Loucy (cell line): ENCODE results near the gene YBX3.
"Not testable (repeated sequence)": the region's sequence is repeated elsewhere in the genome, so short reads cannot be mapped to it uniquely, and the experiment has no call there.

ENCODE experiments used
- H2AFZ ChIP-seq: fragments of 200-600 bp; sonication (generic); 2 replicates; pipeline ENCODE4 v1.6.0; 2016; ENCODE audit warnings: antibody characterized with exemption, mild to moderate bottlenecking, low read length, moderate library complexity
- H3F3A ChIP-seq: fragments of 200-600 bp; 2 replicates; pipeline ENCODE4 v1.6.0; 2016; ENCODE audit warnings: antibody characterized with exemption, low read depth, mild to moderate bottlenecking
- H3K27me3 ChIP-seq: fragments of 200-600 bp; sonication (generic); 2 replicates; pipeline ENCODE4 v1.6.1; 2014; ENCODE audit warnings: low read length, mild to moderate bottlenecking; ENCODE audit not compliant: insufficient read depth, poor library complexity, severe bottlenecking
- H3K36me3 ChIP-seq: fragments of 200-600 bp; sonication (generic); 2 replicates; pipeline ENCODE4 v1.6.1; 2016; ENCODE audit warnings: low read length; ENCODE audit not compliant: insufficient read depth
- H3K4me1 ChIP-seq: fragments of 200-600 bp; sonication (generic); 2 replicates; pipeline ENCODE4 v1.5.1; 2014; ENCODE audit warnings: low read length, mild to moderate bottlenecking; ENCODE audit not compliant: insufficient read depth, poor library complexity, severe bottlenecking
- H3K4me2 ChIP-seq: fragments of 200-600 bp; sonication (generic); 2 replicates; pipeline ENCODE4 v1.6.0; 2014; ENCODE audit warnings: antibody characterized with exemption, low read length, low read depth, mild to moderate bottlenecking; ENCODE audit not compliant: poor library complexity, severe bottlenecking
- H3K4me3 ChIP-seq: fragments of 200-600 bp; sonication (generic); 2 replicates; pipeline ENCODE4 v1.5.1; 2014; ENCODE audit warnings: low read length, mild to moderate bottlenecking, mixed read lengths; ENCODE audit not compliant: poor library complexity, severe bottlenecking
- H3K79me2 ChIP-seq: fragments of 200-600 bp; sonication (generic); 2 replicates; pipeline ENCODE4 v1.6.1; 2014; ENCODE audit warnings: low read length; ENCODE audit not compliant: insufficient read depth
- H3K9ac ChIP-seq: fragments of 200-600 bp; sonication (generic); 2 replicates; pipeline ENCODE4 v1.6.0; 2014; ENCODE audit warnings: mild to moderate bottlenecking, low read depth, low read length, moderate library complexity; ENCODE audit not compliant: poor library complexity, severe bottlenecking
- H3K9me2 ChIP-seq: fragments of 200-600 bp; sonication (generic); replicated peaks from 2 replicates; pipeline ENCODE4 v1.6.1; 2016; ENCODE audit warnings: low read depth, low read length, mixed read lengths
- H3K9me3 ChIP-seq: fragments of 200-600 bp; sonication (generic); 2 replicates; pipeline ENCODE4 v1.6.1; 2014; ENCODE audit warnings: mild to moderate bottlenecking, antibody characterized with exemption, low read length, low read depth; ENCODE audit not compliant: insufficient read depth
- H4K20me1 ChIP-seq: fragments of 200-600 bp; sonication (generic); 2 replicates; pipeline ENCODE4 v1.6.0; 2014; ENCODE audit warnings: antibody characterized with exemption, low read length, mild to moderate bottlenecking; ENCODE audit not compliant: insufficient read depth, poor library complexity, severe bottlenecking
- EZH2phosphoT487 ChIP-seq: fragments of 200-600 bp; IDR thresholded peaks from 2 replicates; pipeline ENCODE4 v1.6.1; 2018; ENCODE audit warnings: antibody characterized with exemption, mild to moderate bottlenecking, moderate library complexity, borderline replicate concordance
- TF ChIP-seq, protein P1 (sequence below): fragments of 200-600 bp; sonication (generic); conservative IDR thresholded peaks from 2 replicates; pipeline ENCODE4 v1.5.1; 2014; ENCODE audit warnings: mild to moderate bottlenecking, antibody characterized with exemption, low read length

Gene YBX3

DNA sequence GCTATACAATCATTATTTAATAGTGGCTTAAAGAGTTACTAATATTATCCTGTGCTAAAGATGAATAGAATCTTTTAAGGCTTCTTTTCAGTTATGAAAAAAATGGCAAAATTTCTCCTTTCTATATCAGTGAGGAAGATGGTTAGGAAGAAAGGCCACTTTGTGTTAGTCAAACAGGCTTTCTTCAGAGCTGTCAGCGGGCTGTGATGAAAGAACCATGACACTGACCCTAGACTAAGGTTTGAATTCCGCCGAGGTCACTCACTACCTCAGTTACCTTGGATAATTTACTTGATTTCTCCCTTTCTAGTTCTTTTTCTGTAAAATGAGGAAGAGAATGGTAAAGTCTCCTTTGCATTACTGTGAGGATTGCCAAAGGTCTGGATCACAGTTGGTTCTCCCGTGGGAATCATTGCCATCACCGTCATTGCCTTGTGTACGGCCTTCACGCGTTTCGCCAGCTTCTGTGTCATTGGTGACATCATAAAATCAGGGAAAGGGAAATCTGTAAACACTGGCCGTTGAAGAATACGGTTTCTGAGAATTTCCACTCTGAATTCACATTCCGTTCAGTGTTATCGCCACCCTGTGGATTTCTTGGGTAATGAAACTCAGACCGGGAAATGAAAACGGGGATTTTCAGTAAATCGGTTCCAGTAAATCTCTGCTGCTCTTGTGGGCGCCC is 26.7 kb upstream of the YBX3 start:
- Histone ChIP-seq H3F3A (no peaks in the 10 kb centered on the region), H3K4me2 (peak overlapping the region; percentile 56), H3K9me3 (no peaks in the 10 kb centered on the region), H4K20me1 (no peaks in the 10 kb centered on the region), H3K4me1 (peaks cover 4% of the 10 kb centered on the region), H3K27me3 (no peaks in the 10 kb centered on the region), H3K36me3 (no peaks in the 10 kb centered on the region), H3K9me2 (no peaks in the 10 kb centered on the region), H3K9ac (no peak overlapping the region), H3K79me2 (no peaks in the 10 kb centered on the region), H3K4me3 (peak overlapping the region; percentile 31), H2AFZ (peak overlapping the region; percentile 73)
- TF ChIP-seq, protein P1, sequence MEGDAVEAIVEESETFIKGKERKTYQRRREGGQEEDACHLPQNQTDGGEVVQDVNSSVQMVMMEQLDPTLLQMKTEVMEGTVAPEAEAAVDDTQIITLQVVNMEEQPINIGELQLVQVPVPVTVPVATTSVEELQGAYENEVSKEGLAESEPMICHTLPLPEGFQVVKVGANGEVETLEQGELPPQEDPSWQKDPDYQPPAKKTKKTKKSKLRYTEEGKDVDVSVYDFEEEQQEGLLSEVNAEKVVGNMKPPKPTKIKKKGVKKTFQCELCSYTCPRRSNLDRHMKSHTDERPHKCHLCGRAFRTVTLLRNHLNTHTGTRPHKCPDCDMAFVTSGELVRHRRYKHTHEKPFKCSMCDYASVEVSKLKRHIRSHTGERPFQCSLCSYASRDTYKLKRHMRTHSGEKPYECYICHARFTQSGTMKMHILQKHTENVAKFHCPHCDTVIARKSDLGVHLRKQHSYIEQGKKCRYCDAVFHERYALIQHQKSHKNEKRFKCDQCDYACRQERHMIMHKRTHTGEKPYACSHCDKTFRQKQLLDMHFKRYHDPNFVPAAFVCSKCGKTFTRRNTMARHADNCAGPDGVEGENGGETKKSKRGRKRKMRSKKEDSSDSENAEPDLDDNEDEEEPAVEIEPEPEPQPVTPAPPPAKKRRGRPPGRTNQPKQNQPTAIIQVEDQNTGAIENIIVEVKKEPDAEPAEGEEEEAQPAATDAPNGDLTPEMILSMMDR, result peak; percentile 77
- no peak for TF ChIP-seq EZH2phosphoT487

DNA sequence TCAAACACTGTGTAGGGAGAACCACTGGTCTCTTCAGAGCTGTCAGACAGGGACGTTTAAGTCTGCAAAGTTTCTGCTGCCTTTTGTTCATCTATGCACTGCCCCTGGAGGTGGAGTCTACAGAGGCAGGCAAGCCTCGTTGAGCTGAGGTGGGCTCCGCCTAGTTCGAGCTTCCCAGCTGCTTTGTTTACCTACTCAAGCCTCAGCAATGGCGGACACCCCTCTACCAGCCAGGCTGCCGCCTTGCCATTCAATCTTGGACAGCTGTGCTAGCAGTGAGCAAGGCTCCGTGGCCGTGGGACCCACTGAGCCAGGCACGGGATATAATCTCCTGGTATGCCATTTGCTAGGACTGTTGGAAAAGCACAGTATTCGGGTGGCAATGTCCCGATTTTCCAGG is 24.6 kb upstream of the YBX3 start:
- no peak overlapping the region for H3K4me2 ChIP-seq
- no peaks in the 10 kb centered on the region for H4K20me1 ChIP-seq
- no peak overlapping the region for H2AFZ ChIP-seq
- H3K4me1 ChIP-seq, result peaks cover 4% of the 10 kb centered on the region
- no peak overlapping the region for H3K9ac ChIP-seq
- TF ChIP-seq EZH2phosphoT487, result no peak
- no peaks in the 10 kb centered on the region for H3K9me3 ChIP-seq
- no peaks in the 10 kb centered on the region for H3K79me2 ChIP-seq
- H3K4me3 ChIP-seq, result no peak overlapping the region
- H3K36me3 ChIP-seq, result no peaks in the 10 kb centered on the region
- H3F3A ChIP-seq, result no peaks in the 10 kb centered on the region
- no peaks in the 10 kb centered on the region for H3K27me3 ChIP-seq
- no peaks in the 10 kb centered on the region for H3K9me2 ChIP-seq

- H3K4me3 ChIP-seq, H3K4me1 ChIP-seq, H3K27me3 ChIP-seq, H3K4me2 ChIP-seq, H3K9ac ChIP-seq, H3K36me3 ChIP-seq, H3K9me2 ChIP-seq, H4K20me1 ChIP-seq, H2AFZ ChIP-seq, H3K9me3 ChIP-seq, H3K79me2 ChIP-seq, H3F3A ChIP-seq: not testable (repeated sequence)
These were observed 20.3 kb upstream of the YBX3 start for GRCh38 chr12:10743420-10743819.

DNA sequence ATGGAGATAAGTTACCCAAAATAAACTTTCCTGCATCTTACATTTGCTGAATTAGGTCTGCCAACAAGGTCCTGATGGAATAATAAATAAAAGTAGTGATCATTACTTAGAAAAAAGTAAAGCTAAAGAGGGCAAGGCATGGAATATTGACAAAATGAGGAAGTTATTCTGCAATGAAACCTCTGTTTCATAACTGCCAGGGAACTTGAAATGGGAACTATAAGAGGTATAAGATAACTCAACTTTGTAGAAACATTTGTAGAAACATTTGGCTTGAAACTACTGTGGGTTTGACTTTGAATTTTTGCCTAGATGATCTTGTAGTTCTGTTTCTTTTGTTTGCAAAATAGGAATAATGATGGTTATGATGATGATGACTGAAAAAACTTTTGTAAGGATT is 18.7 kb upstream of the YBX3 start:
- Histone ChIP-seq H4K20me1 (no peaks in the 10 kb centered on the region), H3K9ac (no peak overlapping the region), H3F3A (no peaks in the 10 kb centered on the region), H3K27me3 (no peaks in the 10 kb centered on the region), H3K79me2 (no peaks in the 10 kb centered on the region), H2AFZ (no peak overlapping the region), H3K9me3 (no peaks in the 10 kb centered on the region), H3K4me3 (no peak overlapping the region), H3K9me2 (no peaks in the 10 kb centered on the region), H3K36me3 (no peaks in the 10 kb centered on the region), H3K4me1 (no peaks in the 10 kb centered on the region), H3K4me2 (no peak overlapping the region)
- TF ChIP-seq, protein P1, result no peak
- no peak for TF ChIP-seq EZH2phosphoT487
